Left renal pelvis (tissue), 4 donors: Measurements from ENCODE around the gene USE1. TPM values are rescaled to one million over a fixed set of nuclear protein-coding genes. Genes with fewer than 3 reads are reported as not detected.

ENCODE experiments used
- DNase-seq, 4 donors: peaks; one replicate each; pipeline ENCODE4 v3.0.0-alpha.2; 2013; ENCODE audit warnings: low read depth in 4 of 4, low spot score in 3 of 4
- polyA plus RNA-seq, 4 donors: library from polyadenylated mRNA; unstranded; fragments of 120-200 nt; gene quantifications; one replicate each; pipeline ENCODE4 v1.2.1, GENCODE V29; 2013; ENCODE audit not compliant: insufficient read length in 4 of 4

Gene USE1
- polyA plus RNA-seq, 4 donors, result 23.3 to 34.8 (median 24.4) TPM

DNA sequence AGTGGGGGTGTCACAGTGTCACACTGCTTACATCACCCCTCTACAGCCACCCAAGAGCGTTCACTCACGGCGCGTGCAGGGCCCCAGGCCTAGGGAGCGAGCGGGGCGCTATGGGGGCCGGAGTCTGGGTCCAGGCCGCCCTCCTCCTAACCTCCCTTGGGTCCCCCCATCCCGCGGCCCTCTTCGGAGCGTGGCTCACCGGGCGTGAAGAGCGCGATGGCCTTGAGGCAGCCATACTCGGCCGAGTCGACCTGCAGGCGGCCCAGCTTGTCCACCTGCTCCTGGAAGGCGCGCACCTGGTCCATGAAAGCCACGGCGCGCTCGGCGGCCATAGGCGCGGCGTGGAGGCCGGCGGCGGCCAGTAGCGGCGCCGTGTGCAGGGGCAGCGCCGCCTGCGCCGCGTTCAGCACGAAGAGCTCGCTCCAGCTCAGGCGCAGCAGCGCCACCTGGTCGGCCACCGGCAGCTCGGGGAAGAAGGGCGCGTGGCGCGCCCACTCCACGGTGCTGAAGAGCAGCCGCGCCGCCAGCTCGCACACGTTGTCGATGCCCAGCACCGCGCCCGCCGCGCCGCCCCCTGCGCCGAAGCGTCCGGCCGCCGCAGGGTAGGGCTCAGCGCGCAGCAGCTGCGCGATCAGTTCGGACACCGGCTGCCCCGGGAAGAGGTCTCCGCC lies 20.3 kb downstream of the USE1 start:
- DNase-seq, result no peak

GRCh38 chr19:17235971-17236777 lies 21.0 kb downstream of the USE1 start:
- no peak for DNase-seq

GRCh38 chr19:17236811-17237543 lies 21.8 kb downstream of the USE1 start:
- DNase-seq, result no peak

- DNase-seq, result no peak
Measured at GRCh38 chr19:17237747-17238706, 22.9 kb downstream of the USE1 start.

DNA sequence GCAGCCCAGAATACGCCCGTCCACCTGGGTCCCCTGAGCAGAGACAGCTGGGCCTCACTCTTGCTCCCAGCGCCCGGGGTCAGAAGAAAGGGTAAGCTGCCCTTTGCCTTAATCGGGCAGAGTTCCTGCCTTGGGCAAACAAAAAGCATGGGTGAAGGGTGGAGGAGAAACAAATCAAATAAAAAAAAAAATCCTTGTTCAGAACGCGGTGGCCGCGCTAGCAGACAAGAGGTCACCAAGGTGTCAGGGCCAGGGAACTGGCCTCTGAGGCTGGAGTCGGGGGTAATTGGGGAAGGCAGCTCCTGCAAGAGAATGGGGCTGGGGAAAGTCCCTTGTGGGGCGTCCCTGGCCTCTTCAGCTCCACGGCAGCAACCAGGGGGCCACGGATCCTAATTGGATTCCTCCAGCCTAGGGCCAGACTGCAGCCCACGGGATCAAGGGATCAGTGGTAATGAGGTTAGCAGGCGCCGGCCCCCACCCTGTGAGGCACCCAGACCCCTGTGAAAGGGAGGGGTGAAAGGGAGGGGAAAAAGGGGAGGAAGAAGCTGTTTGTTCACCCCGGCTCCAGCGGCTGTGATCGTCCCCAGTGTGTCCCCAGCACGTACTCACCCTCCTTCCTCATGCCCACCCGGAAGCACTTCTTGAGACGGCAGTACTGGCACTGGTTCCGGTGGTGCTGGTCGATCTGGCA lies 25.1 kb downstream of the USE1 start:
- no peak for DNase-seq

- no peak for DNase-seq
Measured at GRCh38 chr19:17240826-17241399, 25.8 kb downstream of the USE1 start.

- DNase-seq, result no peak
Measured at GRCh38 chr19:17242431-17243208, 27.5 kb downstream of the USE1 start.

DNA sequence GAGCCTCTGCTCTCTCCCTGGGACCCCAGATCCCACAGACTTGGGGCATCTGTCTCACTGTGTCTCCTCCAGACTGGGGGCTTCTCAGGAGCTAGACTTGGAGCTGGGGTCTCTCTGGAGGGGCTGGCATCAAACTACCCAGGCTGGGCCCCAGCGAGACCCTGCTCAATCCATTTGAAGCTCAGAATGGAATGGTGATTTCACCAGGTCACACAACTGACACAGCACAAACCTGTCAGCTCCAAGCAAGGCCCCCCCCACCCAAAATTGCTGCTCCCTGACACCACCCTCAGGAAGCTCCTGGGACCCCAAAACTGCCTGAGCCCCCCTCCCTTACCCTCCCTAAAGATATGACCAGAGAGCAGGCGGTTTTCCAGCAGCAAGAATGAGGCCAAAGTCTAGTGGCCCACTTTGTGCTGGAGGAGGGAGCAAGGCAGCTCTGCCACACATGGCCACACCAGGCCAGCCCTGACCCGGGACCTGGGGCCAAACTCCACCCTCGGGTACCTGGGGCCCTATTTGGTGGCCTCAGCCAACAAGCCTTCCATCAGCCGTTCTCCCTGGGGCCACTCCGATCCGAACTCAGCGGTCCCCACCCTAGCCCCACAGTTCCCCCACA lies 28.2 kb downstream of the USE1 start:
- DNase-seq, result no peak

DNA sequence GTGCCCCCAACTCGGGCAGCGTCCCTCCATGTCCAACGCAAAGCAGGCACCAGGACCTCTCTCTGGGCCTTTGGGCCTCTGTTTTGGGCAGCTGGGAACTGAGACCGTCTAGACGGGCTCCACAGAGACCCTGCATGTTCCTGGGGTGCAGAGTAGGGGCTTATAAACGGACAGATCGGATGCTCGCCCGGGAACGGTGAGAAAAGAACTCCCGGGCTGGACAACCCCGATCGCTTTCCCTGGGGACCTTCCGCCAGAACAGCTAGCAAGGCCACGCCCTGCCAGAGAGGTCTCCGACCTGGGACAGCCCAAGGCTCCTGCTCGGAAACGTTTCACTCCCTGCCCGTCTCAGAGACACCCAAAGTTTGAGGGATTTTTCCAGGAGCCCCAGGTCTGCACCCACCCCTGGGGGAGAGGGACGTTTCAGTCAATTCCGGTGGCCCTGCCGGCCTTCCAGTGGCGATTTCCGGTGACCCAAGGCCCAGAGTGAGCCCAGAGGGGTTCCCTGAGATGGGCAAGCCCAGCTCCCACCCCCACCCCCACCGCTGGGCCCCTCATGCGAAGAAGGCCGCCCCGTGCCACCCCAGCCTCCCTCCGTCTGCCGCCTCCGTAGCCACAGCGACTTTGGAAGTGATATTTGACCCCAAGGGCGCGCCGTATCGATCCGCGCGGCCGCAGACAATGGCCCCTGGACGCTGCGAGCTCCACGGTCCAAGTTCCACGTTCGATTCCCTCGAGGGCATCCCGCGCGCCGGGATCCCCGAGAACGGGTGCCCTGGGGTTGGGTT lies 28.9 kb downstream of the USE1 start:
- DNase-seq, result no peak

- no peak for DNase-seq
Measured at GRCh38 chr19:17244618-17245534, 29.7 kb downstream of the USE1 start.

- DNase-seq, result no peak
Measured at GRCh38 chr19:17245535-17245984, 30.4 kb downstream of the USE1 start, which contains the start of gene NR2F6. NR2F6 (minus strand) TSS chr19:17245919; CDS start chr19:17245220, 699 bp downstream.

GRCh38 chr19:17246681-17247425 lies 31.7 kb downstream of the USE1 start:
- DNase-seq, result no peak

DNA sequence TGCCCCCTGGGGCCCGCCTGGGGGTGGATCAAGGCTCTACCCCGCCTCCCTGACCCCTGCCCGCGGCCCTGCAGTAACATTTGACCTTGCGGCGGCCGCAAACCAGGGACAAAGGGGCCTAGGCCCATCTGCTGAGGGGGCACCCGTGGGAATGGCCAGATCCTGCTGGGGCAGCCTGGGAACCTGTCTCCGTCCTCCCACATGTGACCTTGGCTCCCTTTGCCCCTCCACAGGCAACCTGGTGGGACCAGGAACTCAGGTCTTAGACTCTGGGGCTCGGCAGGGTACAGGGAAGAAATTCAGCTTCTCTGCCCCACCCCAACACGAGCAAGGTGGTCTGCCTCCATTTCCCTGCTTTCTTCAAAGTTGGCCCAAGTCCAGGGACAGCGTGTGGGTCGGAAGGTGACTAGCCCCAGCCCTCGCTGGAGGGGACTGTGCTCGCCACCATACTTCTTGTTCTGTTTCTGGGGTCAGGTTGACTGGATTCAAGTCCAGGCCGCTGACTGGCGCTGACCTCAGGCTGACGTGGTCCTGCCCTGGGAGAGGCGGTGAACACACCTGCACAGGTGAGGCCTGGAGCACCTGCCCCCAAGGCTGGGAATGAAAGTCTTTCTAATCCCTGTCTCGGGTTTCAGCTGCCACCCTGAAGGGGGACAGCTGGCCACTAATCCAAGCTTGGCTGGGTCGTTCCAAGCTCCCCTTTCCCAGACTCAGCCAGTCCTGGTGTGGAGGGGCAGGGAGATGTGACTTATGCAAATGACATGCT lies 33.0 kb downstream of the USE1 start:
- DNase-seq, result no peak

DNA sequence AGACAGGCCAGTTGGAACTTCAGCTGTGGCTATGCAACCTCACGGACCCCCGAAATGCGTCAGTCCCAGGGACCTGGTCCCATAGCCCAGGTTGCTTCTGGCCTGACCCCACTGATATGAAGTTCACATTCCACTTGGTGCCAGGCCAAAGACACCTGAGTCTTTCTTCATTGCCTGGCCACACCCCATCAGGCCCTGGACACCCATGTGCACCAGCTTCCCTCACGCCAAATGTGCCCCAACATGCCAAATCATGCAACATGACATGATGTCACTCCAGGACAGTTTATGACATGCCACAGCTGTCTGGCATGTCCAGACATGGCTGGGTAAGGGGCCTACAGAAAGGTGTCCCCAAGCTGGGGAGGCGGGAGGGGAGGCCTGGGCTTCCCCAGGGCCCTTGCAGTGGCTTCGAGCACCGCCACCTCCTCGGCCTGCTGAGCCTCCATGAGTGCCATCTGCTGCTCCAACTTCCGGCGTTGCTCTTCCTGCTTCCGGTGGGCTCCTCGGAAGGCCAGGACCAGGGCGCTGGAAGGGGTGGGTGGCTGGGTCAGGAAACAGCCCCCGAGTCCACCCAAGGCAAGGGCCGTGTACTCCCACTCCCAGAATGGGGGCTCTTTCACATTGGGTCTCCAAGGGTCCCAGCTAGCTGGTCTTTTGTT lies 34.9 kb downstream of the USE1 start:
- DNase-seq, result no peak
